Panc1 (cell line): ENCODE measurements around the gene PARD3. TPM values are rescaled to one million over a fixed set of nuclear protein-coding genes. Genes with fewer than 3 reads are reported as not detected.

ENCODE experiments used
- ATAC-seq: fragments of 200-7000 bp; cut with Tn5 transposase; 2 replicates; pipeline ENCODE4 v1.9.1; 2020; ENCODE audit warnings: mild to moderate bottlenecking, moderate library complexity
- BruUV-seq: library from RNA; stranded (reverse); fragments of 400-500 nt; replicated peaks from 2 replicates; lab custom pipeline; 2021; lab: Mats Ljungman, UMichigan
- CTCF ChIA-PET: fragments of 300-600 bp; sonication (Branson Sonifier 250); formaldehyde crosslinking; loops from one replicate; lab custom pipeline; 2022; ENCODE audit warnings: antibody characterized with exemption; lab: Charles Lee
- POLR2A ChIA-PET: fragments of 300-600 bp; sonication (Branson Sonifier 250); formaldehyde crosslinking; loops from one replicate; lab custom pipeline; 2022; ENCODE audit warnings: antibody characterized with exemption; lab: Charles Lee
- DNase-seq: peaks from one replicate; pipeline ENCODE4 v3.0.0-alpha.2; 2010; ENCODE audit warnings: low read depth, low spot score
- H3K27ac ChIP-seq: 2 replicates; pipeline ENCODE4 v1.5.1; 2011; ENCODE audit warnings: mild to moderate bottlenecking, low read length, inconsistent platforms
- H3K27me3 ChIP-seq: fragments of 200-500 bp; sonication (Bioruptor generic); 2 replicates; pipeline ENCODE4 v1.6.0; 2014; ENCODE audit warnings: low read length, inconsistent platforms; ENCODE audit not compliant: control insufficient read depth, insufficient read depth
- H3K36me3 ChIP-seq: fragments of 200-500 bp; sonication (Bioruptor generic); 2 replicates; pipeline ENCODE4 v1.5.1; 2014; ENCODE audit warnings: inconsistent platforms, mild to moderate bottlenecking, low read length, moderate library complexity; ENCODE audit not compliant: control insufficient read depth, insufficient read depth
- H3K4me1 ChIP-seq: 2 replicates; pipeline ENCODE4 v1.5.1; 2011; ENCODE audit warnings: inconsistent platforms, mild to moderate bottlenecking, low read length, moderate library complexity; ENCODE audit not compliant: control insufficient read depth, insufficient read depth
- H3K4me3 ChIP-seq, 2 experiments: 2 replicates each; pipeline ENCODE4 v1.5.1; 2011 to 2012; ENCODE audit warnings: low read depth in 2 of 2, low read length in 2 of 2, mild to moderate bottlenecking in 2 of 2, inconsistent platforms in 1 of 2, moderate library complexity in 1 of 2
- H3K9me3 ChIP-seq: fragments of 200-500 bp; sonication (Bioruptor generic); 2 replicates; pipeline ENCODE4 v1.5.1; 2014; ENCODE audit warnings: low read depth, mild to moderate bottlenecking, inconsistent platforms, low read length, moderate library complexity; ENCODE audit not compliant: control insufficient read depth, insufficient read depth
- POLR2AphosphoS5 ChIP-seq: IDR thresholded peaks from 2 replicates; pipeline ENCODE4 v1.6.1; 2012; ENCODE audit warnings: mild to moderate bottlenecking, low read depth, low read length, moderate library complexity
- REST ChIP-seq, 2 experiments: IDR thresholded peaks; 2 replicates each; pipeline ENCODE4 v1.6.1; 2011 to 2012; ENCODE audit warnings: low read depth in 2 of 2, control low read depth in 1 of 2, low read length in 1 of 2, mild to moderate bottlenecking in 1 of 2, moderate library complexity in 1 of 2; ENCODE audit not compliant: insufficient read depth in 1 of 2
- SIN3A ChIP-seq: IDR thresholded peaks from 2 replicates; pipeline ENCODE4 v1.6.1; 2012; ENCODE audit warnings: low read depth, mild to moderate bottlenecking, low read length, moderate library complexity, borderline replicate concordance; ENCODE audit not compliant: insufficient read depth
- TCF7L2 ChIP-seq: IDR thresholded peaks from 2 replicates; pipeline ENCODE4 v1.6.1; 2011; ENCODE audit warnings: mild to moderate bottlenecking, low read depth, low read length, inconsistent platforms
- in situ Hi-C: cut with HindIII; loops from 2 replicates; pipeline ENCODE4 v1.10.0; 2016; ENCODE audit warnings: low sequenced_read_pairs, low pct_unique_long_range_greater_than_20kb
- intact Hi-C: fragments of 100-400 bp; cut with micrococcal nuclease; formaldehyde crosslinking; loops from one replicate; pipeline ENCODE4 v1.10.0; 2022; ENCODE audit not compliant: unreplicated experiment
- total RNA-seq: library from RNA; stranded (reverse); gene quantifications from one replicate; pipeline ENCODE4 v1.2.1, GENCODE V29; 2021; ENCODE audit not compliant: unreplicated experiment
- TF ChIP-seq, protein P1 (sequence below): fragments of 450-650 bp; IDR thresholded peaks from 2 replicates; pipeline ENCODE4 v1.5.1; 2017; ENCODE audit warnings: mild to moderate bottlenecking

PARD3 gene
- total RNA-seq, 1 experiment from 2014 or later = 29.8 TPM

- H3K27ac ChIP-seq = no peak overlapping the region
- no peaks in the 10 kb centered on the region for H3K9me3 ChIP-seq
- ChIA-PET CTCF (no interaction called here), POLR2A (no interaction called here)
- H3K36me3 ChIP-seq = no peaks in the 10 kb centered on the region
- TF ChIP-seq SIN3A = no peak
- TF ChIP-seq, protein P1, sequence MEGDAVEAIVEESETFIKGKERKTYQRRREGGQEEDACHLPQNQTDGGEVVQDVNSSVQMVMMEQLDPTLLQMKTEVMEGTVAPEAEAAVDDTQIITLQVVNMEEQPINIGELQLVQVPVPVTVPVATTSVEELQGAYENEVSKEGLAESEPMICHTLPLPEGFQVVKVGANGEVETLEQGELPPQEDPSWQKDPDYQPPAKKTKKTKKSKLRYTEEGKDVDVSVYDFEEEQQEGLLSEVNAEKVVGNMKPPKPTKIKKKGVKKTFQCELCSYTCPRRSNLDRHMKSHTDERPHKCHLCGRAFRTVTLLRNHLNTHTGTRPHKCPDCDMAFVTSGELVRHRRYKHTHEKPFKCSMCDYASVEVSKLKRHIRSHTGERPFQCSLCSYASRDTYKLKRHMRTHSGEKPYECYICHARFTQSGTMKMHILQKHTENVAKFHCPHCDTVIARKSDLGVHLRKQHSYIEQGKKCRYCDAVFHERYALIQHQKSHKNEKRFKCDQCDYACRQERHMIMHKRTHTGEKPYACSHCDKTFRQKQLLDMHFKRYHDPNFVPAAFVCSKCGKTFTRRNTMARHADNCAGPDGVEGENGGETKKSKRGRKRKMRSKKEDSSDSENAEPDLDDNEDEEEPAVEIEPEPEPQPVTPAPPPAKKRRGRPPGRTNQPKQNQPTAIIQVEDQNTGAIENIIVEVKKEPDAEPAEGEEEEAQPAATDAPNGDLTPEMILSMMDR = no peak
- no peak for TF ChIP-seq POLR2AphosphoS5
- no peak for TF ChIP-seq REST (IDR thresholded peaks at IDR 0.05; ENCODE audit: insufficient read depth in 1 of 2, low read depth in 2 of 2, low read length in 1 of 2)
- no peak for TF ChIP-seq TCF7L2
- in situ Hi-C loops (no loop called here), intact Hi-C loops (no loop called here)
- no peak for DNase-seq
- BruUV-seq = no TSS peak
- H3K4me1 ChIP-seq = peaks cover 14% of the 10 kb centered on the region
- H3K4me3 ChIP-seq = no peak overlapping the region
- H3K27me3 ChIP-seq = no peaks in the 10 kb centered on the region
- ATAC-seq = no peak
Measured at GRCh38 chr10:34499612-34500279, 315.4 kb downstream of the PARD3 start.

DNA sequence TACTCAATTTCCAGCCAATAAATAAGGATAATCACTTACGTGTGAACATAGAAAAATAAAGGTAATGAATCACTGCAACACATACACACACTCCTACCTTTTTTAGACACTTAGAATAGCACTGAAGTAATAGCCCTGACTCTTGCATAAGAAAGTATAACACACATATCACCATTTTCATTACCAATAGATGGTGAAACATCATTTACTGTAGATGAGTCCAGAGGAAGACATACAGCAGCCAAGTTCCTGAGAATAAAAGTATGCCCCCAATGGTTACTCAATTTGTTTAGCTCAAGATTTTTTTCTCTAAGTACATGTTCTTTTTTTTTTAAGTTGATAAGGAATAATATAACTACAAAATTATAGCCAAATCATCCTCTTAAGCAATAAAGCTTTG is 316.3 kb downstream of the PARD3 start:
- POLR2A ChIA-PET = interaction anchor here (0.7 kb wide), 1 partner anchor 1159 kb away, joined by 4 read pairs; no protein-coding TSS in a partner anchor
- DNase-seq (no peak), ATAC-seq (no peak)
- CTCF ChIA-PET = no interaction called here
- H3K4me3 ChIP-seq = no peak overlapping the region
- no peaks in the 10 kb centered on the region for H3K27me3 ChIP-seq
- TF ChIP-seq POLR2AphosphoS5 (no peak), TCF7L2 (no peak), SIN3A (no peak), REST (IDR thresholded peaks at IDR 0.05; ENCODE audit: insufficient read depth in 1 of 2, low read depth in 2 of 2, low read length in 1 of 2) (no peak)
- TF ChIP-seq, protein P1 = no peak
- intact Hi-C loops (no loop called here), in situ Hi-C loops (no loop called here)
- BruUV-seq = no TSS peak
- H3K9me3 ChIP-seq = no peaks in the 10 kb centered on the region
- no peaks in the 10 kb centered on the region for H3K36me3 ChIP-seq
- no peak overlapping the region for H3K27ac ChIP-seq
- H3K4me1 ChIP-seq = peaks cover 8% of the 10 kb centered on the region
